Stimulated activated CD4-positive, alpha-beta T cell treated with anti-CD3 and anti-CD28 coated beads, TNF-alpha, amount 100 ng/mL, for 1 hour (primary cell): ENCODE data around the gene AVPI1.
"Not testable (repeated sequence)": the region's sequence is repeated elsewhere in the genome, so short reads cannot be mapped to it uniquely, and the experiment has no call there.

Experiments
- DNase-seq, 3 donors: peaks; one replicate each; pipeline ENCODE4 v3.0.0-alpha.2; 2020; ENCODE audit warnings: low read depth in 3 of 3, low spot score in 1 of 3

The AVPI1 gene

GRCh38 chr10:97711640-97712572, 24.9 kb upstream of the AVPI1 start:
- DNase-seq, result no peak

GRCh38 chr10:97708976-97709946, 22.2 kb upstream of the AVPI1 start:
- peak in 1 of 3 donors; percentile 20 for DNase-seq

- no peak for DNase-seq
Observed at GRCh38 chr10:97708167-97708566, 21.1 kb upstream of the AVPI1 start.

- no peak for DNase-seq
Observed at GRCh38 chr10:97707134-97707861, 20.3 kb upstream of the AVPI1 start.

DNA sequence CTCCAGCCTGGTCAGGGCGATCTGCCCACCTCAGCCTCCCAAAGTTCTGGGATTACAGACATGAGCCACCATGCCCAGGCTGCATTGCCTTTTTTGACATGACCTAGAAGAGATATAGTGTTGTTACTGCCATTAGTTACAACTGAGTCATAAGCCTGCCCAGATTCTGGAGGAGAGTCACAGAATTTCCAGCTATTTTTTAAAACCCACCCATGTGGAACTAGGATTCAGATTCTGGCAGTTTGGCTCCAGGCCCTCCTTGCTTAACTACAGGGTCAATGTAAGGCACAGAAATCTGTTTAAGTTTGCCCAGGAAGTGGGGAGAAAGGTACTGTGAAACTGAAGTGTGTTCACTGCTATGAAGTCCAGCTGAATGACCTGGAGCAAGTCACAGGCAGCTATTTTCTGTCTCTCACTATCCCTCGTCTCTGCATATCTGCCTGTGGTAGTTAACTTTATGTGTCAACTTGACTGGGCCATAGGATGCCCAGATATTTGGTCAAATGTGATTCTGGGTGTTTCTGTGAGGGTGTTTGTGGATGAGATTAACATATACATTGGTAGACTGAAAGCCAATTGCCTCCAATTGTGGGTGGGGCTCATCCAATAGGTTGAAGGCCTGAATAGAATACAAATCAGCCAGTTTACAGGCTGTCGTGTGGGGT, 18.1 kb upstream of the AVPI1 start:
- no peak for DNase-seq

DNA sequence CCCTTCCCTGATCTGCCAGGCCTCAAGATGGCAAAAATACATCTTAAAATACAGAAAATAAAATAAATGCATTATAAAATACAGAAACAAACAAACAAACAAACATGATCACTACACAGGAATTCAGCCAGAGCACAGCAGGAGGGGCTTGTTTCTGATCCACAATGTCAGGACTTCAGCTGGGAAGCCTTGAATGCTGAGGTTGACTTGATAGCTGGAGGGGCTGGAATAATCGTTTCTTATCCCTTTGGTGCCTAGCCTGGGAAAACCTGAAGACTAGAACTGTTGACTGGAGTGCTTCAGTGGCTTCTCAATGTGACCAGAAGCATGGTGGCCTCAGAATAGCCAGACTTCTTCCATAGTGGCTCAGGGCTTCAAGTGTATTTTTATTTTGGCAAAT, 17.3 kb upstream of the AVPI1 start:
- DNase-seq, result no peak

- DNase-seq, result no peak
Observed at GRCh38 chr10:97703398-97704067, 16.5 kb upstream of the AVPI1 start.

GRCh38 chr10:97701438-97702069, 14.5 kb upstream of the AVPI1 start:
- DNase-seq, result peak in 1 of 3 donors; percentile 12

DNA sequence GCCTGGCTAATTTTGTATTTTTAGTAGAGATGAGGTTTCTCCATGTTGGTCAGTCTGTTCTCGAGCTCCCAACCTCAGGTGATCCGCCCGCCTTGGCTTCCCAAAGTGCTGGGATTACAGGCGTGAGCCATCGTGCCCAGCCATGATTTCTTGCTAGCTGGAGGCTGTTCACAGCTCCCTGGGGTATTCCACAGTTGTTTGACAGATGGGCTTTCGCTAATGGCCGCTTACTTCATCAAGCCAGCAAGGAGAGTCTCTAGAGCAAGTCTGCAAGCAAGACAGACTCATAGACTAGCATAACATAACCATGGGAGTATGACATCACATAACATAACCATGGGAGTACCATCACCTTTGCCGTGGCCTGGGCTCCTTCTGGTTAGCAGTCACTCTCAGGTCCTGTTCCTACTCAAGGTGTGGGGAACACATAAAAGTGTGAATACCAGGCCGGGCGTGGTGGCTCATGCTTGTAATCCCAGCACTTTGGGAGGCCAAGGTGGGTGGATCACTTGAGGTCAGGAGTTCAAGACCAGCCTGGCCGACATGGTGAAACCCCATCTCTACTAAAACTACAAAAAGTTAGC, 11.1 kb upstream of the AVPI1 start:
- DNase-seq, result not testable (repeated sequence)

DNA sequence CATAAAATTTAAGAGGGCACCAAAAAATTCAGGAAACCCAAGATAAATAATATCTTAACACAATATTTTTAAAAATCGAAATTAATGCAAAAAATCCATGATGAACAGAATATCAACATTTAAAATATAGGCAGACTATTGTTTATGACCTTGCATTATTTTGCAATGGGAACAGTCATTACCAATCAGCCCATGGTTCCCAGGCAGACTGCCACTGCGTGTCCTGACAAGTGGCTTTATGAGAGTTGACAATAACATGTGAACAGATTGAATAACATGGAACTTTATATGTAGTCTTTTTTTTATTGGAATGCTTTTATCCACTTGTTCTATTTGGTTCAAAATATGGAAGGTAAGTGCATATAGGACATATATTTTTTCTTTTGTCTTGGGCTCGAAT, 3.1 kb upstream of the AVPI1 start:
- DNase-seq, result no peak

DNA sequence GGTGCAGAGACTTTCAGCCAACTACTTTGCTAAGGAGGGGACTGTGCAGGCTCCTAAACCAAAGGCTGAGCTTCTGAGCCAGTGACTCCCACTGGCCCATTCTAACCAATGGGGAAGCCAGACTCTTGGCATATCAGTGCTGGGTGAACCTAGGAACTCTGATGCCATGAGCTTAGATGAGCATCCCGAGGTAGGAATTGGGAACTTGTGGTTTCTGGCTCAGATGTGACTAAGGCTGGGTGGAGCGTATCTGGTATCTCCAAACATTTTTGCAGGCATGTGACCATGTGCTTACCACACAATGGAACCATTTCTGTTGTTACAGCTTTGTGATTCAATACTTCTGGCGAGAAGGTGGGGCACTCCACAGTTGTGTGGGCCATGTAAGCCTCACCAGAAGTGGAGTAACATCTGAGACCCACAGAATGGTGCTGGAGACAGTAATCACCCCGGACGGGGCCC, 2.5 kb upstream of the AVPI1 start:
- no peak for DNase-seq

GRCh38 chr10:97687785-97688781, 1.0 kb upstream of the AVPI1 start:
- DNase-seq, result no peak

- no peak for DNase-seq
Observed at GRCh38 chr10:97686301-97686961, 610 bp downstream of the AVPI1 start.

- DNase-seq, result no peak
Observed at GRCh38 chr10:97685395-97685958, 1.6 kb downstream of the AVPI1 start.

- no peak for DNase-seq
Observed at GRCh38 chr10:97684866-97685394, 2.1 kb downstream of the AVPI1 start.

GRCh38 chr10:97684368-97684713, 2.7 kb downstream of the AVPI1 start:
- DNase-seq, result not testable (repeated sequence)
